GM19395 (cell line): ENCODE data around the gene CCDC47.
A peak's percentile ranks its signal among the peaks of the same experiment; 100 is the strongest.

Experiments
- ATAC-seq: cut with Tn5 transposase; IDR thresholded peaks from one replicate; pipeline ENCODE4 v1.9.1; 2021; ENCODE audit warnings: mild to moderate bottlenecking, moderate library complexity; ENCODE audit not compliant: unreplicated experiment

CCDC47 gene

DNA sequence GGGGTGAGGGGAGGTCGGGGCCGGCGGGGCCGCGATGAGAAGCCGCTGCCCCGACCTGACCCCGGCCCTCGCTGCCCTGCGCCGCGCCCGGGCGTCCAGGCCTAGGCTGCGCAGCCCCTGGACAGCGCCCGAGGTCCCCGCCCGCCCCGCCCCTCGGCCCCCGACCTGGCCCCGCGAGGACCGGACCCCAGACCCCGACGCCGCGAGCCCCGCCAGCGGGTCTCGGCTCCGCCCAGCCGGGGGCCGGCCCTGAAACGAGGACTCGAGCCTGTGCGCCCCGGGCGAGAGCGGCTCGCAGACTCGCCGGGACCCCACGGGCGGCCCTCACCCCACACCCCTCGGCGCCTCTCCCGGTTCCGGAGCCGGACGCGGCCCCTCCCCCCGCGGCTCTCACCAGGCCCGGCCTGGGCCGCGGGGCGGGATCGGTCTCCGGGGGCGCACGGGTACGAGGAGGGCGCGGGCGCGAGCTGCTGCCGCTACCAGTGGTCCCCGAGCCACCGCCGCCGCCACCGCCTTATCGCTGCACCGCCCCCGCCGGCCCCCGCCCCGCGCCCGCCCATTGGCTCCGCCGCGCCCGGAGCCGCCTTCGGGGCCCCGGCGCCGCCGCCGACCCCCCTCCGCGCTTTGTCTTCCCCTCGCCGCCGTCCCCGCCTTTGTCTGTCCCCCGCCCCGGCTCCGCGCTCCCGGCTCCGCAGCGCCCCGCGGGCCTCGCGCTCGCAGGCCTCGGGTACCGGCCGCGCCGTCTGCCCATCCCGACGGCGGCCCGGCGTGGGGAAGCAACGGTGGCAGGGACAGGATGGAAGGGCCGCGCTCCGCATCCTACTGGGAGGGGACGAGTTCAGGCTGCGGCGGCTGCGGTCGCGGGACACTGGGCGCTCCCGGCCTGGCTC lies 73.5 kb downstream of the CCDC47 start, which contains the start of gene LIMD2:
Gene LIMD2 (minus strand): TSS at position 488 of the 890 bp plus-strand sequence. CDS start 827 bp downstream, outside the sequence.
- ATAC-seq, result no peak

DNA sequence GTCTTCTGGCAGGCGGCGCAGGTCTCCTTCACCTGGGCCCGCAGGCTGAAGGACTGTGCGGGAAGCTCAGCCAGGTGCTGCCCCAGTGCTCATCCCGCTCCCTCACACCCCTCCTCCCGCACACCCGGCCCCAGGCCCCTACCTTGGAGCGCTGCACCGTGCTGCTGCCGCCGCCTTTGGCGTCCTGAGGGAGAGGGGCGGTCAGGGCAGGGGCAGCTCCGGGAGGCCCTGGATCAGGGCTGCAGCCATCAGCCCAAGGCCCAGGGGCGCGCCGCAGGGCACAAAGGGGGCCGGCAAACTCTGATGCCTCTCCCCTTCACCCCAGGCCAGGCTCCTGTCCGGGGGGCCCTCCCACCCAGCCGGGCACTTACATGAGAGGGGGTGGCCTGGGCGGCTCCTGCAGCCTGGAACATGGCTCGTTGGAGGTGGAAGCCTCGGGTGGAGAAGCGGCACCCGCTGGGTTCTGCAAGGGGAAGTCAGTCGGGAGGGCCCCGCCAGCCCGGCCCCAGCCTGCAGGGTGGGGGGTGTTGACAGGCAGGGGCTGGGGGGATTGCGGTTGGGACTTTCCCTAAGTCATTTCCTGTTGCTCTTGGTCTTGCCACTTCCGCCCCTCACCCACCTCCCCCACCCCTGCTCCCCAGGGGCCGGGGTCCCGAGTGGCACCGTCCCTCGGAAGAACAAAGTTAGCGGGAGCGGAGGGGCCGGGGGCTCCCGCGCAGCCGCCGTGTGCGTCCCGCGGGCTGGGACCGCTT lies 74.3 kb downstream of the CCDC47 start:
- ATAC-seq, result peak; percentile 24

DNA sequence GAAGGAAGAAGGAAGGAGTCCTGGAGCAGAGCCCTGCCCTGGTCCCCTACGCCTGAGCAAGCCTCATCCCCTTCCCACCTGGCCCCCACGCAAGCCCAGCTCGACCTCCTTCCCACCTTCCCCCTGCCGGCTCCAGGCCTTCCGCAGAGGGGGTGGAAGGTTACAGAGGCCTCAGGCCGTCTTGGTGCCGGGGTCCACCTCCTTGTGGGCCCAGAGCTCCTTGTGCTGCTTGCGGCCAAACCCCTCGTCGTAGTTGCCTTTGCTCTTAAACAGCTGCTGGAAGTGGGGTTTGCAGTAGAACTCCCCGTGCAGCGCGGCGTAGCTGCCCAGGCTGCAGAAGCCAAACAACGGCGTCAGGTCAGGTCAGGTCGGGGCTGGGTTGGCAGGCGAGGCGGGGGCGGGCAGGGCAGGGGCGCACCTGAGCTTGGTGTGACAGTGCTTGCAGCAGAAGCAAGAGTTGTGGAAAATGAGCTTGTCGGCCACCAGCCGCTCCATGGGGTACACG lies 75.0 kb downstream of the CCDC47 start:
- ATAC-seq, result no peak

DNA sequence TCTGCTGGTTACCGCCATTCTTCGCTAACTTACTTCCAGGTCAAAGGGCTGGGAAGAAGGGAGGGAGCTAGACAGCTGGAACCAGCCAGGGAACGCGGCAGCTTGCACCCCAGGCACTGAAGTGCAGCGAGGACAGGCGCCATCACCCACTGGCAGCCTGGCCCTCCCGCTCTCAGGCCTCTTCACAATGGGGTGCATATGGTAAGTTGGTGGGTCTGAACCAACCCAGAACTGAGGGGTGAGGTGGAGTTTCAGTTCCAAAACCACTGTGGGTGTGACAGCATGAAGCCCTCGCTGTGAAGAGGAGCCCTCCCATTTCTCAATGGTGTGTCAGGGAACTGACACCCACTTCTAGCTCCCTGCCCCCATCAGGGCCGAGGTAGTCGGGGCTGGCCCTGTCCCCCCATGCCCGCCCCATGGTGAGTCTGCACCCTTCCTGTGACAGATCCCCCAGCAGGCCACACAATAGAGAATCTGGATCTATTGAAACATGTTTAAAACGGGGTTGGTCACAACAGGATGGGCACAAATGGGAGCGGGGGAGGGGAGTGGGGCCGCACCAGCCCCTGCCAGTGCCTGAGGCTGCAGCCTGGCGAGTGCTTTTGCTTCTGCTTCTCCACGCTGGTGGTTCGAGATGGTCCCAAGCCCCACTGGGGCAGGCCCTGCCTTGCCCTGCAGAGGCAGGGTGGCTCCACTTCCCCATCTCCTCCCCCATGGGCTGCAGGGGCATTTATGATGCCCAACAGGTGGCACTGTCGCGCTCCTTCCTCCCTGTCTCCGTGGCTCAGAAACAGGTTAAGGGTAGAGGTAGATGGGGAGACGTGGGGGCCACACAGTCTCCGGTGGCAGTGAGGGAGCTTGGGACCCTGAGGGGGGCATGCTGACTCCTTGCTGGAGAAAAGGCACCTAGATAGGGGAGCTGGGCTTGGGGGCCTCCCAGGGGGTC lies 75.8 kb downstream of the CCDC47 start:
- peak; percentile 49 for ATAC-seq

DNA sequence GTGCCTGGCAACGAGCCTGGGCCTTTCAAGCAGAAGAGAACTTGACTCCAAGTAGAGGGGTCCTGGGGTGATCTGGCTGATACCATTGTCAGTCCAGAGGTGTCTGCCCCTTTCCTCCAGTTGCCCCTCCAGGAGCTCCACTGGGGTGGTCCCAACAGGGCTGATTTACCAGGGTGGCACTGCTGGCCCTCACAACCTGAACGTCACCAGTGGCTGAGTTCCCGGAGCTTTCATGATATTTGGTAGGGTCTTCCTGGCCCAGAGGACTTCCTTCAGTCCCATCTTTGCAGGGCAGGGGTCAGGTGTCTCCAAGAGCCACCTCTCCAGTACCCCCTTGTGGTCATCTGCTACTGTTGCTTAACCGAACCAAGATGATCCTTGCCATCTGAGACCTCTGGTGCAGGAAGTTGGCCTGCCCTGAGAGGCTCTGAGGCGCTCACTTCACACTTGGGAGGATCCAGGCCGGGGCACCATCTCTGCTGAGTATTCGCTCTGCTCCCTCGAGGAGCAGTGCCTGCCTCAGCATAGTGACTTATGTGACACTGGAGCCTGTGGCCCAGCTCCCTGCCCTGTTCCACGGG lies 76.9 kb downstream of the CCDC47 start:
- ATAC-seq, result no peak

DNA sequence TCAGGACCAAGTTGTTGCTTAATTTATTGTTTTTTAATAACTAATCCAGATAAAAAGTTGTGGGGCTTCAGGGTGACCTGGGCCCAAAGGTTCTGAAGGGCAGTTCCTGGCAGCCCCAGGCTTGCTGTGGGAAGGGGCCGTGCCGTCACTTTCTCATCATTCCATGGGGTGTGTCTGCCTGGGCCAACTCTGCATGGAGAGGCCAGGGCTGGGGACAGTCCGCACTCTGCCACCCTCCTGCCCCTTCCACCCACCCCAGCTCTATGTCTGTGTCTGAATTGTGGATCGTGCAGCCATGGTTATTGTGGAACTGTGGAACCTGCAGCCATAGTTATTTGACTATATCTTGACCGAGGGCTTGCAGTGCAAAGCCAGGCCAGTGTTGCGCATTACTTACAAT lies 77.5 kb downstream of the CCDC47 start:
- ATAC-seq, result no peak
